Ectodermal cell (in vitro differentiated cells): ENCODE results near the gene SRSF4.

ENCODE experiments used
- H3K27ac ChIP-seq: 2 replicates; pipeline ENCODE4 v1.7.0; 2013; ENCODE audit warnings: mild to moderate bottlenecking, low read depth, low read length; ENCODE audit not compliant: insufficient read depth, poor library complexity, severe bottlenecking
- H3K27me3 ChIP-seq: 2 replicates; pipeline ENCODE4 v1.7.0; 2013; ENCODE audit warnings: mild to moderate bottlenecking, low read length; ENCODE audit not compliant: insufficient read depth, control insufficient read depth, poor library complexity, severe bottlenecking
- H3K36me3 ChIP-seq: one replicate; pipeline ENCODE4 v1.7.0; 2013; ENCODE audit warnings: low read length; ENCODE audit not compliant: control insufficient read depth, insufficient read depth
- H3K4me1 ChIP-seq: one replicate; pipeline ENCODE4 v1.7.0; 2013; ENCODE audit warnings: low read length; ENCODE audit not compliant: control insufficient read depth, insufficient read depth
- H3K4me3 ChIP-seq: 2 replicates; pipeline ENCODE4 v1.7.0; 2013; ENCODE audit warnings: low read depth, low read length, control low read depth; ENCODE audit not compliant: insufficient read depth
- H3K9me3 ChIP-seq: 2 replicates; pipeline ENCODE4 v1.7.0; 2013; ENCODE audit warnings: mild to moderate bottlenecking, low read length, moderate library complexity; ENCODE audit not compliant: control insufficient read depth
- WGBS, 2 experiments: methylation state at CpG; one replicate each; pipeline ENCODE4 v1.1.7; 2013; ENCODE audit warnings: missing lambda C conversion rate in 2 of 2; 5-methylcytosine and 5-hydroxymethylcytosine counted together

Gene SRSF4

GRCh38 chr1:29218223-29218622, 36.5 kb upstream of the SRSF4 start:
- no peak overlapping the region for H3K4me3 ChIP-seq
- peaks cover 12% of the 10 kb centered on the region for H3K36me3 ChIP-seq
- no peak overlapping the region for H3K27ac ChIP-seq
- WGBS, 2 experiments = 98 to 100% methylated on average over 2 of the region's 2 CpGs
- no peaks in the 10 kb centered on the region for H3K9me3 ChIP-seq
- H3K27me3 ChIP-seq = no peaks in the 10 kb centered on the region
- no peaks in the 10 kb centered on the region for H3K4me1 ChIP-seq

GRCh38 chr1:29217633-29218032, 35.9 kb upstream of the SRSF4 start:
- 94 to 95% methylated on average over 2 of the region's 2 CpGs for whole genome bisulfite sequencing, 2 experiments

GRCh38 chr1:29213055-29213454, 31.4 kb upstream of the SRSF4 start:
- Histone ChIP-seq H3K4me1 (no peaks in the 10 kb centered on the region), H3K4me3 (no peak overlapping the region), H3K36me3 (peaks cover 30% of the 10 kb centered on the region), H3K27ac (no peak overlapping the region), H3K9me3 (no peaks in the 10 kb centered on the region), H3K27me3 (no peaks in the 10 kb centered on the region)
- 83 to 85% methylated on average over 5 of the region's 5 CpGs for WGBS, 2 experiments

More at GRCh38 chr1:29217633-29218032, 35.9 kb upstream of the SRSF4 start:
- no peak overlapping the region for H3K27ac ChIP-seq
- peaks cover 17% of the 10 kb centered on the region for H3K36me3 ChIP-seq
- no peaks in the 10 kb centered on the region for H3K4me1 ChIP-seq
- no peaks in the 10 kb centered on the region for H3K27me3 ChIP-seq
- no peaks in the 10 kb centered on the region for H3K9me3 ChIP-seq
- no peak overlapping the region for H3K4me3 ChIP-seq

- no peak overlapping the region for H3K27ac ChIP-seq
- peaks cover 30% of the 10 kb centered on the region for H3K36me3 ChIP-seq
- WGBS, 2 experiments = 94 to 95% methylated on average over 11 to 12 of the region's 12 CpGs
Measured at GRCh38 chr1:29211086-29212030, 29.7 kb upstream of the SRSF4 start.

GRCh38 chr1:29210278-29211085, 28.8 kb upstream of the SRSF4 start:
- Histone ChIP-seq H3K27me3 (no peaks in the 10 kb centered on the region), H3K27ac (no peak overlapping the region), H3K4me3 (no peak overlapping the region), H3K36me3 (peaks cover 35% of the 10 kb centered on the region), H3K9me3 (no peaks in the 10 kb centered on the region), H3K4me1 (no peaks in the 10 kb centered on the region)
- WGBS, 2 experiments = 88 to 89% methylated on average over 7 of the region's 7 CpGs

More at GRCh38 chr1:29211086-29212030, 29.7 kb upstream of the SRSF4 start:
- Histone ChIP-seq H3K4me1 (no peaks in the 10 kb centered on the region), H3K9me3 (no peaks in the 10 kb centered on the region), H3K4me3 (no peak overlapping the region), H3K27me3 (no peaks in the 10 kb centered on the region)

DNA sequence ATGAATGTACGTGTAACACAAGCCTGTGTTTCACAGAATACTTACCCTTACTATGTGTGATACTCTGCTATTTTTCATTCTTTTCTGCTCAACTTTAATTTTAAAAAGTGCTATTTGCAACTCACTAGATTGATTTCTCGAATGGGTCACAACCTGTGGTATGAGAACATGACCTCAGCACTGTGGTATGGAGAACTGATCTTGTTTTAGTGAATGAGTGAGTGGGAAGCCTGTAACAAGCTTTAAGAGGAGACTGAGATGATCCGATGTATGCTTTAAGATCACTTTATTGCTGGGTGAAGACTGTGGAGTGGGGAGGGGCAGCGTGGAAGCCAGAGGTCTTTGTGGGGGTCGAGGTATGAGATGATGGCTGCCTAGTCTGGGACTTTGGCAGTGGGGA, 27.5 kb upstream of the SRSF4 start:
- Histone ChIP-seq H3K27ac (no peak overlapping the region), H3K4me3 (no peak overlapping the region), H3K9me3 (no peaks in the 10 kb centered on the region), H3K4me1 (no peaks in the 10 kb centered on the region), H3K36me3 (peaks cover 23% of the 10 kb centered on the region), H3K27me3 (no peaks in the 10 kb centered on the region)
- WGBS, 2 experiments = 94 to 97% methylated on average over 5 of the region's 5 CpGs

GRCh38 chr1:29208442-29208841, 26.7 kb upstream of the SRSF4 start:
- Histone ChIP-seq H3K4me3 (no peak overlapping the region), H3K27ac (no peak overlapping the region), H3K36me3 (peaks cover 23% of the 10 kb centered on the region), H3K4me1 (no peaks in the 10 kb centered on the region), H3K27me3 (no peaks in the 10 kb centered on the region), H3K9me3 (no peaks in the 10 kb centered on the region)
- whole genome bisulfite sequencing, 2 experiments = 87 to 94% methylated on average over 4 of the region's 4 CpGs

- H3K4me3 ChIP-seq = no peak overlapping the region
- no peaks in the 10 kb centered on the region for H3K9me3 ChIP-seq
- WGBS, 2 experiments = 42% methylated on average over 14 of the region's 14 CpGs
- no peaks in the 10 kb centered on the region for H3K4me1 ChIP-seq
- no peak overlapping the region for H3K27ac ChIP-seq
- H3K36me3 ChIP-seq = peaks cover 22% of the 10 kb centered on the region
- H3K27me3 ChIP-seq = no peaks in the 10 kb centered on the region
Measured at GRCh38 chr1:29202584-29203340, 21.1 kb upstream of the SRSF4 start.

- peaks cover 22% of the 10 kb centered on the region for H3K36me3 ChIP-seq
Measured at GRCh38 chr1:29202053-29202452, 20.4 kb upstream of the SRSF4 start.

More at GRCh38 chr1:29202053-29202452, 20.4 kb upstream of the SRSF4 start:
- Histone ChIP-seq H3K9me3 (no peaks in the 10 kb centered on the region), H3K27me3 (no peaks in the 10 kb centered on the region), H3K27ac (no peak overlapping the region), H3K4me3 (no peak overlapping the region), H3K4me1 (no peaks in the 10 kb centered on the region)
- 93 to 97% methylated on average over 1 of the region's 1 CpG for WGBS, 2 experiments
